ENCODE measurements around the gene USP48. TPM values are rescaled to one million over a fixed set of nuclear protein-coding genes. Genes with fewer than 3 reads are reported as not detected.

Gene USP48
- total and polyA plus RNA-seq, 5 experiments from 2014 or later = 25.8 to 95.5 (median 30.0) TPM

DNA sequence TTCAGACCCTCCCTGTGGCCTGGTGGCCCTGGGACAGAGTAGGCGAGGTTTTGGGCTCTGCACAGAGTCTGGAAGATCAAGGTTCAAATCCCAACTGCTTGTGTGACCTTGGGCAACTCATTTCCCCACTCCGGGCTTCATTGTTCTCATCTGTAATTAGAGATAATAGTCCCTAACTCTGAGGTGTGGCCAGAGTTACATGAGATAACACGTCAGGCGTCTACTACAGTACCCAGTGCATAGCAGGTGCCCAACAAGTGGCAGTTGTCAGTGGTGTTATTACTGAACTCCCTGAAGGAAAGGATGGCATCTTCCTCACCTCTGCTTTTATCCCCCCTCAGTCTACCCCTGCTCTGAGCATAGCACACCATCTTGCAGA, 134.6 kb downstream of the USP48 start:
- Mint-ChIP-seq H3K4me1 (peaks cover 11 to 25% (median 14%) of the 10 kb centered on the region in 4 donors), H3K4me3 (peak overlapping the region in 1 of 10 donors; percentile 22), H3K27ac (no peak overlapping the region), H3K36me3 (peaks cover 0 to 2% (median 0%) of the 10 kb centered on the region in 3 donors), H3K27me3 (peaks cover 27 to 57% (median 40%) of the 10 kb centered on the region in 5 donors), H3K9me3 (peaks cover 0 to 7% (median 0%) of the 10 kb centered on the region in 9 donors)
- ATAC-seq (no peak), DNase-seq (no peak)
- POLR2A ChIA-PET = no interaction called here

DNA sequence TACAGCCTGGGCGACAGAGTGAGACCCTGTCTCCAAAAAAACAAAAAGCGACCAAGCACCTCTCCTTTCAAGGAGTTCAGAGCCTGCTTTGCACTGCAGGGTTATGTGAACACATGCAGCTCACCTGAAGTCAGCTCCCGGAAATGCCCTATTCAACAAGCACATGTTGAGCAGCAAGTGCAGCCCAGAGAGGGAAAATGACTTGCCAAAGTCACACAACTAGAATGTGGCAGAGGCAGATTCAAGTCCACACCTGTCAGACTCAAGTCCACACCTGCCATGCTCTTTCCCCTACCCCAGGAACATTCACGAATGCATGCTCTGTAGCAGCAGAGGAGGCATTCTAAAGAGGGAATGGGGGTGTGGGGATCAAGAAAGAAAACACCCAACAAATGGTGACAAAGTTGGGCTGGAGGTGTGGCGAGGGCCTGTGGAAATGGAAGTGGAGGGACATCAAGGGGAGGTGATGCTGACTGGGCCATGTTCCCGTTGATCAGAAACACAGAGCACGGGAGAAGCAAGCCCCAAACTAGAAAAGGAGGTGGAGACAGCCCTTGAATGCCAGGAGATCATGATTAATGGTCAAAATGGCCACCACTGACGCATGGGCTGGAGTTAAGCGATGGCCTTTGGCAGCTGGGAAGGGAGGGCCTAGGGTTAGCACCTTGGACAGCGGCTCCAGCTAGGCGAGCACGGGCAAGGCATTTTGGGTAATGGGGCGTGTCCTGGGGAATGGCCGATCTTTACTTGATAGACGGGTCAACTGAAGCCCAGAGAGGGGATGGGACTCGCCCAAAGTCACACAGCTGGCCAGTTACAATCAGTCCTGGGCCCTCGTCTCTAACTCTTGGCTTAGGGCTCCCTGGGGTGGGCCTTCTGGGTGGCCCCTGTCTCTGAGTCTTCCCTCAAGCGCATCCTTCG, 135.3 kb downstream of the USP48 start:
- Mint-ChIP-seq H3K9me3 (peaks cover 0 to 7% (median 0%) of the 10 kb centered on the region in 9 donors), H3K36me3 (peaks cover 0 to 2% (median 0%) of the 10 kb centered on the region in 3 donors), H3K27ac (no peak overlapping the region), H3K4me3 (peak overlapping the region in 1 of 10 donors; percentile 29), H3K4me1 (peaks cover 10 to 19% (median 14%) of the 10 kb centered on the region in 4 donors), H3K27me3 (peaks cover 27 to 64% (median 44%) of the 10 kb centered on the region in 5 donors)
- peak in 1 of 10 donors; percentile 23 for DNase-seq
- POLR2A ChIA-PET = no interaction called here
- no peak for ATAC-seq

DNA sequence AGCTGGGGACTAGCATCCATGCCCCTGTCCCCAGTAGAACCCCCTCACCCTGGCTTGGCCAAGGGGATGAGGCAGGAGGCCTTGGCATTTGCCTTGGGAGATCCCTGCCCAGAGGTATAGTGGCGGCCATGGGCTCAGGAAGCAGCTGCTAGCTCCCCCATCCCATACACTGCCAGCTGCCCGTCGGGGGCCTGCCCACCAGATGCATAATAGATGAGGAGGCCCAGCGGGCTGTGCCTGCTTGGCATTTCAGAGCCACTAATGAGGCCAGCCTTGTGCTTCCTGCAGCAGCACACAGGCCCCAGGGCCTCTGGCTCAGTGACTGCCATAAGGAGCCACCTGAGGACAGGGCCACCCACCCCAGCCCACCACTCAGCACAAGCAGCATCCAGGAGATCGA, 137.4 kb downstream of the USP48 start:
- ATAC-seq = no peak
- POLR2A ChIA-PET = no interaction called here
- no peak for DNase-seq
- Mint-ChIP-seq H3K27ac (no peak overlapping the region), H3K9me3 (peaks cover 0 to 7% (median 0%) of the 10 kb centered on the region in 9 donors), H3K27me3 (peaks cover 25 to 75% (median 43%) of the 10 kb centered on the region in 5 donors), H3K4me3 (no peak overlapping the region), H3K36me3 (no peaks in the 10 kb centered on the region), H3K4me1 (peaks cover 0 to 3% (median 1%) of the 10 kb centered on the region in 4 donors)

DNA sequence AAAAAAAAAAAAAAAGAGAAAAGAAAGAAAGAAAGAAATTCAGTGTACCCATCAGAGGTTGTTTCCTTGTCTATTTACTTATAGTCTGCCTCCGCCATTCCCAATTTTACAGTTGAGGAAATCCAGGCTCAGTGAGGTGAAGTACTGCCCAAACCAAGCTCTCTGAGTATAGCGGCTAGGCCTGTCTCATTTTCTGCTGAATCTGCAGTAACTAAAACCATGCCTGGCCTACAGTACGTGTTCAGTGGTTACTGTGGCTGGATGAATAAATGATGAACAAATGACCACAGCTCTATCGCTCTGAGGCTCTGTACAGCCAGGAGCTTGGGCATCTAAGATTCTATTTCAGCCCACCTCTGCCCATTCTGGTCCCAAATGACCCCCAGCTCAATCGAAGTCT, 138.0 kb downstream of the USP48 start:
- H3K27ac Mint-ChIP-seq = no peak overlapping the region
- DNase-seq = no peak
- POLR2A ChIA-PET = no interaction called here
- H3K36me3 Mint-ChIP-seq = no peaks in the 10 kb centered on the region
- ATAC-seq = no peak
- peaks cover 29 to 81% (median 43%) of the 10 kb centered on the region in 5 donors for H3K27me3 Mint-ChIP-seq
- H3K4me3 Mint-ChIP-seq = no peak overlapping the region
- peaks cover 0 to 5% (median 0%) of the 10 kb centered on the region in 4 donors for H3K4me1 Mint-ChIP-seq
- peaks cover 0 to 7% (median 0%) of the 10 kb centered on the region in 9 donors for H3K9me3 Mint-ChIP-seq

DNA sequence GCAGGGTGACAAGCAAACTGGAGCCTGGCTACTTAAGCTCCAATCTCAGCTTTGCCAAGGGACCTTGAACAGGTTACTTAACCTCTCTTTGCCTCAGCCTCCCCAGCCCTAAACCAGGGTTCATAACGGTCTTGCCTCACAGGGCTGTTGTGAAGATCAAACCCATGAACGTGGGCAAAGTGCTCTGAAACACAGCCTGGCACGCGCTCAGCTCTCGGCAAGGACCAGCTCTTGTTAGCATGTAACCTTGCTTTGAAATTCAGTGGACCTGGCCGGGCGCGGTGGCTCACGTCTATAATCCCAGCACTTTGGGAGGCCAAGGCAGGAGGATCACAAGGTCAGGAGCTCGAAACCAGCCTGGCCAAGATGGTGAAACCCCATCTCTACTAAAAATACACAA, 138.6 kb downstream of the USP48 start:
- ATAC-seq (no peak), DNase-seq (no peak)
- POLR2A ChIA-PET = no interaction called here
- H3K4me1 Mint-ChIP-seq = peaks cover 0 to 5% (median 0%) of the 10 kb centered on the region in 4 donors
- H3K27me3 Mint-ChIP-seq = peaks cover 29 to 85% (median 43%) of the 10 kb centered on the region in 5 donors
- peaks cover 0 to 7% (median 0%) of the 10 kb centered on the region in 9 donors for H3K9me3 Mint-ChIP-seq
- no peaks in the 10 kb centered on the region for H3K36me3 Mint-ChIP-seq
- H3K27ac Mint-ChIP-seq = no peak overlapping the region
- no peak overlapping the region for H3K4me3 Mint-ChIP-seq

DNA sequence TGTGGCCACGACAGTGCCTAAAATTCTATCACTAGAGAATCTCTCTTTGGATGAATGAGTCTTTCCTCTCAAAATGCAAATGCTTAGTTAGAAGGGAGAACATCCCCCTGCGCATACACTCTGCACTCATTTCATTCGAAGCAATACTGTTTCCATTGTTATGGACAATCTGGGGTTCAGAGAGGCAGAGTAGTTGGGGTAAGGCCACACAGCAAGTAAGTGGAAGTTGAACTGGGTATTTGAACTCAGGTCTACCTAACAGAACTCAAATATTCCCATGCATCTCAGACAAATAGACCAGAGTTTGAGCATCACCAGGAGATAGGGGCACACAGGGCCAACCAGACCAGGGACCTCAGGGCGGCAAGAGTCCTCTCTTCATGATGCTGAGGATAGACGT, 139.3 kb downstream of the USP48 start:
- Mint-ChIP-seq H3K27ac (no peak overlapping the region), H3K36me3 (no peaks in the 10 kb centered on the region), H3K4me1 (peaks cover 0 to 5% (median 0%) of the 10 kb centered on the region in 4 donors), H3K4me3 (no peak overlapping the region), H3K27me3 (peaks cover 28 to 80% (median 42%) of the 10 kb centered on the region in 5 donors), H3K9me3 (peaks cover 0 to 7% (median 0%) of the 10 kb centered on the region in 9 donors)
- POLR2A ChIA-PET = no interaction called here
- no peak for DNase-seq
- no peak for ATAC-seq

DNA sequence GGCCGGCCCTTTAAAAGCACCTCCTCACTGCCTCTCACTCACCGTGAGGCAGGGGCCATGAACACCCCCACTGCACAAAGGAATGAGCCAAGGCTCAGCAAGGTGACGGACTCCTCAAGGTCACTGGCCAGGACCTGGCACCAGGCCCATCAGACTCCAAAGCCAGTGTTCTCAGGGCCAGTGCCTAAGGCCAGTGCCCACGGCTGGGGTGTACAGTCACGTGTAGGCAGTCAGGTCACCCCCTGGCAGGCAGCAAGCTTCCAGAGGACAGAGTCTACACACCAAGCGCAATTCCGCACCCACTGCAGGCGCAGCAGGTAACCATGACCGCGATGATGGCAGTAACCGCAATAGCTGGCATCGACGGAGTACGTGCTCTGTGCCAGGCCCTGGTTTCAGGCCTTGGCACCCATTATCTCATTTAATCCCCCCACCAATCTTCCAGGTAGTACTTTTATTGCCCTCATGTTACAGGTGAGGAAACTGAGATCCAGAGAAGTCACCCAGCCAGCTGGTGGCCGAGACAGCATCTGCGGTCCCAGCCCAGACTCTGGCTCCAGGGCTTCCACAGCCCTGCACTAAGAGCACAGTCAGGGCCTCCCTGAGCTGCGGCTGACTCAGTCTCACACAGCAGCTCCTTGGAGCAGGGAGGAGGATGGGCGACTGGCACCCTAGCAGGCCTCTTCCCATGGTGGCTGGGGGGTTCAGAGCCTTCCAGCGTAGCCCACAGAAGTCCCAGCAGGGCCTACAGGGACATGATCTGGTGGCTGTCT, 140.8 kb downstream of the USP48 start:
- Mint-ChIP-seq H3K36me3 (no peaks in the 10 kb centered on the region), H3K27ac (peak overlapping the region in 1 of 10 donors; percentile 43), H3K9me3 (peaks cover 0 to 7% (median 0%) of the 10 kb centered on the region in 9 donors), H3K4me3 (no peak overlapping the region), H3K27me3 (peaks cover 22 to 65% (median 32%) of the 10 kb centered on the region in 5 donors), H3K4me1 (peaks cover 0 to 5% (median 0%) of the 10 kb centered on the region in 4 donors)
- ATAC-seq = no peak
- POLR2A ChIA-PET = no interaction called here
- no peak for DNase-seq

DNA sequence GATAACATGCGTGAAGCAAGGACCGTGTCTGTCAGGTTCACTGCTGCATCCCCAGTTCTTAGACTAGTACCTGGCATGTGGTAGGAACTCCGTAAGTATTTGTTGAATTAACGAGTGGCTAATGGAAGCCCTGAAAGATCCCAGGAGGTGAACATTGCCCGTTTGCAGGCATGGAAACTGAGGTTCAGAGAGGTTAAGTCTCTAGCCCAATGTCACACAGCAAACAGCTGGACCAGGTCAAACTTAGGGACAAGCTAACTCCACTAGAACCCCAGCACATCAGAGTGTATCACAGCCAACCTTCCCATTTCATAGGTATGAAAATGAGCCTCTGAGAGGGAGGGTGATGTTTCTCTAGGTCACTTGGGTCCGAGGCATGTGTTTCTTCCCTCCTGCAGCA, 141.4 kb downstream of the USP48 start:
- Mint-ChIP-seq H3K4me1 (peaks cover 0 to 5% (median 0%) of the 10 kb centered on the region in 4 donors), H3K4me3 (no peak overlapping the region), H3K27me3 (peaks cover 18 to 59% (median 26%) of the 10 kb centered on the region in 5 donors), H3K9me3 (peaks cover 0 to 6% (median 0%) of the 10 kb centered on the region in 9 donors), H3K27ac (no peak overlapping the region), H3K36me3 (no peaks in the 10 kb centered on the region)
- no peak for ATAC-seq
- DNase-seq = no peak
- POLR2A ChIA-PET = no interaction called here

DNA sequence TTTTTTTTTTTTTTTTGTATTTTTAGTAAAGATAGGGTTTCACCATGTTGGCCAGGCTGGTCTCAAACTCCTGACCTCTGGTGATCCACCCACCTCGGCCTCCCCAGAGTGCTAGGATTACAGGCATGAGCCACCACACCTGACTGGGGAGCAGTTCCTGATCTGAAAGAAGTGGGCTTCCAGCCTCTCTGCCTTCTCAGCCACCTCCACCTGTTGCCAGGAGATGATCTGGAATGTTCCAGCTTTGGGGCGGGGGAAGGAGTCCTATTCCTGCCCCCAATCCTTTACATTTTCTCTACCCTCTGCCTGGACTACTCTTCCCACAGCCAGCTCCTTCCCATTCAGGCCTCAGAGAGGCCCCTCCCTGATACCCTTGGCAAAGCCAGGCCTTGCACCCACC, 141.9 kb downstream of the USP48 start:
- POLR2A ChIA-PET = no interaction called here
- Mint-ChIP-seq H3K9me3 (peaks cover 0 to 4% (median 0%) of the 10 kb centered on the region in 9 donors), H3K4me1 (peaks cover 0 to 5% (median 0%) of the 10 kb centered on the region in 4 donors), H3K27me3 (peaks cover 15 to 54% (median 23%) of the 10 kb centered on the region in 5 donors), H3K27ac (no peak overlapping the region), H3K36me3 (no peaks in the 10 kb centered on the region), H3K4me3 (no peak overlapping the region)
- no peak for ATAC-seq
- no peak for DNase-seq

DNA sequence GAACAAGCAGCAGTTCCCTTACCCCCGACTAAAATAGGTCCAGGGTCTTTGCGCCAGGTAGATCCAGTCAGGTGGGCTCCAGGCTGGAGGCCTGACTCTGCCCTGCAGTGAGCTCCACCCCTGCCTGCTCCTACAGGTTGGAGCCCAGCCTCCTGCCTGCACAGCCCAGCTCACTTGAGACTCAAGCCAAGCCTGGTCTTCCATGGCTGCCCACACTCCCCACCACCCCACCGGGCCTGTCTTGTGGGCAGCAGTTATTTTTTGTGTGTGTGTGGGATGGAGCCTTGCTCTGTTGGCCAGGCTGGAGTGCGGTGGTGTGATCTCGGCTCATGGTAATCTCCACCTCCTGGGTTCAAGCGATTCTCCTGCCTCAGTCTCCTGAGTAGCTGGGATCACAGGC, 142.3 kb downstream of the USP48 start:
- Mint-ChIP-seq H3K4me3 (no peak overlapping the region), H3K36me3 (no peaks in the 10 kb centered on the region), H3K4me1 (peaks cover 0 to 5% (median 0%) of the 10 kb centered on the region in 4 donors), H3K27ac (no peak overlapping the region), H3K27me3 (peaks cover 13 to 50% (median 21%) of the 10 kb centered on the region in 5 donors), H3K9me3 (peaks cover 0 to 4% (median 0%) of the 10 kb centered on the region in 9 donors)
- no peak for ATAC-seq
- DNase-seq = no peak
- POLR2A ChIA-PET = no interaction called here

DNA sequence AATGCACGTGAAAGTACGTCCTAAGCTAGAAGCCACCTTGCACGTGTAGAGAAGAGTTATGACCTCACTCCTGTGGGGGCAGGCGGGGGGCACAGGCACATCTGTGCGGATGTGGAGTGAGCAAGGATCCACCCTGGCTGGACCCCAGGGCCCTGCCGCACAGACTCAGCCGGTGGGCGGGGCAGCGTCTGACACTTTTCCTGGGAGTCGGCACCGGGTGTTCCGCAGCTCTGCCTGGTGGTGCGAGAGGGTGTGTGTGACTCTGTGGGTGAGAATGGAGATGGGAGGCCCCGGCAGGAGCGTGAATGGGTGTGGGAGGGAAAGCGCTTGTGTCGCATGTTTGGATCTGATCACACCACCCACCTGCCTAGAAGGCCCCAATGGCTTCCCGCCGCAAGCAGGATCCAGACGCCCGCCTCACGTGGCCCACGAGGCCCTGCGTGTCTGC, 143.3 kb downstream of the USP48 start:
- Mint-ChIP-seq H3K9me3 (peaks cover 0 to 4% (median 0%) of the 10 kb centered on the region in 9 donors), H3K36me3 (no peaks in the 10 kb centered on the region), H3K27ac (peak overlapping the region in 1 of 10 donors; percentile 44), H3K27me3 (peaks cover 12 to 44% (median 23%) of the 10 kb centered on the region in 5 donors), H3K4me1 (peaks cover 0 to 5% (median 0%) of the 10 kb centered on the region in 4 donors), H3K4me3 (no peak overlapping the region)
- no peak for DNase-seq
- POLR2A ChIA-PET = no interaction called here
- ATAC-seq = no peak

DNA sequence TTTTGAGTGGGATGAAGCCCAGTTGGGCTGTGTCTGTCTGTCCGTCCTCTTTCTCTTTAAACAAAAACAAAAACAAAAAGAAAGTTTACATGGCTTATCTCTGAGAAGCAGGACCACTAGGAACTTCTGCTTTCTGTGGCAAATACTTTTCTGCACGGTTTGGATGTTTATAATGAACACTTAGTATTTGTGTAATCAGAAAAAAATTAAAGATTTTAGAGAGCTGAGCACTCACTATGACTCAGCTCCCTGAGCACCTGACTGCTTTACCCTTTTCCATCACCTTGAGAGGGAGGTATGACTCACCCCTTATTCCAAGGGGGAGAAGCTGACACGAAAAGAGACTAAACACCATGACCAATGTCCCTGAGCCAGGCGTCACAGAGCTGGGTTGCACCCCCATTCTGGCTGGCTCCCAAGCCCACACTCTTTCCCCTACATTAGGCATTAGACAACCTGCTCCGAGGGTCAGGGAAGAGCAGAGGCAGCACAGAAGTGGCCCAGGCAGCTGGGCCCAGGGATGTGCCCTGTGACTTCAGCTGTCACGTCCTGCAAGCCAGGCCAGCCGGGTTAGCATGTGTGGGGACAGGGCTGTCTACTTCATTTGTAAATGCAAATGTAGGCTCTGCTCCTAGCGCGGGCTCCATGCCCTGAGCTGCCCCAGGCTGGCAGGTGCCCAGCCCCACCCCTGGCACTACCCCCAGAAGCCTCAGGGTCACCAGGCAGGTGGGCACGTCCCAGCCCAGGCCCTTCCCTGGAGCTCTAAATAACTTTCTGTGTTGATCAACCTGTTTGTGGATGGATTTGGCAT, 144.2 kb downstream of the USP48 start:
- no peaks in the 10 kb centered on the region for H3K9me3 Mint-ChIP-seq
- no peak overlapping the region for H3K4me3 Mint-ChIP-seq
- DNase-seq (no peak), ATAC-seq (no peak)
- H3K4me1 Mint-ChIP-seq = peaks cover 0 to 4% (median 0%) of the 10 kb centered on the region in 4 donors
- peaks cover 8 to 36% (median 15%) of the 10 kb centered on the region in 5 donors for H3K27me3 Mint-ChIP-seq
- no peak overlapping the region for H3K27ac Mint-ChIP-seq
- POLR2A ChIA-PET = no interaction called here
- no peaks in the 10 kb centered on the region for H3K36me3 Mint-ChIP-seq

Data from naive thymus-derived CD8-positive, alpha-beta T cell (primary cell).